ENCODE data around the gene RAB17.

The RAB17 gene

DNA sequence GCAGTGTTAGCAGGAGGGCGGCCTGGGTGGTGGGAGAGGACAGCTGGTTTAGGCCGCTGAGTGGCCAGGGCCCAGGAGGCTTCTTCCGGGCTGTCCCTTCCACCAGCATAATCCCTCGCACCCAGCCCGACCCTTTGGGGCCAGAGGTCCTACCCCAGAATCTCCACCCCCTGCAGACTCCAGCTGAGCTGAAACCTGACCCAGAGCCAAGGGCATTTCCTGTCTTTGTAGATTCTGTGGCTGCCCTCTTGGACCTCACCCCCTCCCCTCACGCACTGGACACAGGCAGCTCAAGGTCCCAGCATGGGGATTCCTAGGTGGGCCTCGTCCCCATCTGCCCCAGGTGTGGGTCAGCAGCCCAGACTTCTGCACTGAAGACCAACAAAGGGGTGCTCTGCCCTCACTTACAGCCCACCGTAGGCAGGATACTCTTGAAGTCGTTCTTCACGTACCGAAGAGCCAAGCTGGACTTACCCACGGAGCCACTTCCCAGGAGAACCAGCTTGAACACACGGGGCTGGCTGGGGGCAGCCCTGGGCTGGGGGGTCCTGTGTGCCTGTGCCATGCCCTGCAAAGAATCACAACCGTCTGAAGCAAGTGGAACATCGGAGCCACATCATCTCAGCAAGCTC is 4.8 kb downstream of the RAB17 start:
- TF ChIP-seq POLR2AphosphoS5 (IDR thresholded peaks at IDR 0.05; ENCODE audit: low read depth, low read length) (no peak), SIN3A (IDR thresholded peaks at IDR 0.05; ENCODE audit: borderline replicate concordance, insufficient read depth, low read length) (no peak), TAF1 (IDR thresholded peaks at IDR 0.05; ENCODE audit: borderline replicate concordance, insufficient read depth, low read length) (no peak), FOXP2 (optimal IDR thresholded peaks at IDR 0.05; ENCODE audit: borderline replicate concordance, extremely low read depth, extremely low read length, insufficient read depth) (no peak)
- TF ChIP-seq, protein P1, sequence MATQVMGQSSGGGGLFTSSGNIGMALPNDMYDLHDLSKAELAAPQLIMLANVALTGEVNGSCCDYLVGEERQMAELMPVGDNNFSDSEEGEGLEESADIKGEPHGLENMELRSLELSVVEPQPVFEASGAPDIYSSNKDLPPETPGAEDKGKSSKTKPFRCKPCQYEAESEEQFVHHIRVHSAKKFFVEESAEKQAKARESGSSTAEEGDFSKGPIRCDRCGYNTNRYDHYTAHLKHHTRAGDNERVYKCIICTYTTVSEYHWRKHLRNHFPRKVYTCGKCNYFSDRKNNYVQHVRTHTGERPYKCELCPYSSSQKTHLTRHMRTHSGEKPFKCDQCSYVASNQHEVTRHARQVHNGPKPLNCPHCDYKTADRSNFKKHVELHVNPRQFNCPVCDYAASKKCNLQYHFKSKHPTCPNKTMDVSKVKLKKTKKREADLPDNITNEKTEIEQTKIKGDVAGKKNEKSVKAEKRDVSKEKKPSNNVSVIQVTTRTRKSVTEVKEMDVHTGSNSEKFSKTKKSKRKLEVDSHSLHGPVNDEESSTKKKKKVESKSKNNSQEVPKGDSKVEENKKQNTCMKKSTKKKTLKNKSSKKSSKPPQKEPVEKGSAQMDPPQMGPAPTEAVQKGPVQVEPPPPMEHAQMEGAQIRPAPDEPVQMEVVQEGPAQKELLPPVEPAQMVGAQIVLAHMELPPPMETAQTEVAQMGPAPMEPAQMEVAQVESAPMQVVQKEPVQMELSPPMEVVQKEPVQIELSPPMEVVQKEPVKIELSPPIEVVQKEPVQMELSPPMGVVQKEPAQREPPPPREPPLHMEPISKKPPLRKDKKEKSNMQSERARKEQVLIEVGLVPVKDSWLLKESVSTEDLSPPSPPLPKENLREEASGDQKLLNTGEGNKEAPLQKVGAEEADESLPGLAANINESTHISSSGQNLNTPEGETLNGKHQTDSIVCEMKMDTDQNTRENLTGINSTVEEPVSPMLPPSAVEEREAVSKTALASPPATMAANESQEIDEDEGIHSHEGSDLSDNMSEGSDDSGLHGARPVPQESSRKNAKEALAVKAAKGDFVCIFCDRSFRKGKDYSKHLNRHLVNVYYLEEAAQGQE (IDR thresholded peaks at IDR 0.05; ENCODE audit: insufficient read depth in 1 of 2, low read depth in 2 of 2, low read length in 2 of 2) = no peak

GRCh38 chr2:237583385-237584295 is 6.9 kb downstream of the RAB17 start:
- TF ChIP-seq, protein P1 (IDR thresholded peaks at IDR 0.05; ENCODE audit: insufficient read depth in 1 of 2, low read depth in 2 of 2, low read length in 2 of 2) = no peak
- TF ChIP-seq POLR2AphosphoS5 (IDR thresholded peaks at IDR 0.05; ENCODE audit: low read depth, low read length) = no peak
- TF ChIP-seq FOXP2 (optimal IDR thresholded peaks at IDR 0.05; ENCODE audit: borderline replicate concordance, extremely low read depth, extremely low read length, insufficient read depth) = no peak
- TF ChIP-seq TAF1 (IDR thresholded peaks at IDR 0.05; ENCODE audit: borderline replicate concordance, insufficient read depth, low read length) = no peak
- TF ChIP-seq SIN3A (IDR thresholded peaks at IDR 0.05; ENCODE audit: borderline replicate concordance, insufficient read depth, low read length) = no peak

- peak; percentile 26 for TF ChIP-seq FOXP2 (optimal IDR thresholded peaks at IDR 0.05; ENCODE audit: borderline replicate concordance, extremely low read depth, extremely low read length, insufficient read depth)
- TF ChIP-seq TAF1 (IDR thresholded peaks at IDR 0.05; ENCODE audit: borderline replicate concordance, insufficient read depth, low read length) = no peak
- TF ChIP-seq SIN3A (IDR thresholded peaks at IDR 0.05; ENCODE audit: borderline replicate concordance, insufficient read depth, low read length) = no peak
- TF ChIP-seq, protein P1 (IDR thresholded peaks at IDR 0.05; ENCODE audit: insufficient read depth in 1 of 2, low read depth in 2 of 2, low read length in 2 of 2) = no peak
- no peak for TF ChIP-seq POLR2AphosphoS5 (IDR thresholded peaks at IDR 0.05; ENCODE audit: low read depth, low read length)
Measured at GRCh38 chr2:237581751-237582746, 8.5 kb downstream of the RAB17 start.

- TF ChIP-seq SIN3A (IDR thresholded peaks at IDR 0.05; ENCODE audit: borderline replicate concordance, insufficient read depth, low read length) = no peak
- TF ChIP-seq, protein P1 (IDR thresholded peaks at IDR 0.05; ENCODE audit: insufficient read depth in 1 of 2, low read depth in 2 of 2, low read length in 2 of 2) = no peak
- TF ChIP-seq TAF1 (IDR thresholded peaks at IDR 0.05; ENCODE audit: borderline replicate concordance, insufficient read depth, low read length) = no peak
- TF ChIP-seq POLR2AphosphoS5 (IDR thresholded peaks at IDR 0.05; ENCODE audit: low read depth, low read length) = no peak
- no peak for TF ChIP-seq FOXP2 (optimal IDR thresholded peaks at IDR 0.05; ENCODE audit: borderline replicate concordance, extremely low read depth, extremely low read length, insufficient read depth)
Measured at GRCh38 chr2:237581326-237581725, 9.2 kb downstream of the RAB17 start.
